ENCODE measurements around the gene GRK4.
"Not testable (repeated sequence)": the region's sequence is repeated elsewhere in the genome, so short reads cannot be mapped to it uniquely, and the experiment has no call there.

The GRK4 gene

GRCh38 chr4:2963175-2963965 is at the start of gene GRK4, which contains the start of gene NOP14:
GRK4 (plus strand) TSS chr4:2963571; CDS start chr4:2964071, 500 bp downstream.
NOP14 (minus strand) TSS chr4:2963406; CDS start chr4:2963319, 87 bp downstream.
- DNase-seq, result peak; percentile 90

GRCh38 chr4:2914256-2915126 is 48.9 kb upstream of the GRK4 start:
- no peak for DNase-seq

GRCh38 chr4:2915789-2916188 is 47.6 kb upstream of the GRK4 start:
- no peak for DNase-seq

- DNase-seq, result not testable (repeated sequence)
Measured at GRCh38 chr4:2916696-2917095, 46.7 kb upstream of the GRK4 start.

GRCh38 chr4:2918300-2918699 is 45.1 kb upstream of the GRK4 start:
- not testable (repeated sequence) for DNase-seq

GRCh38 chr4:2918714-2919113 is 44.7 kb upstream of the GRK4 start:
- not testable (repeated sequence) for DNase-seq

GRCh38 chr4:2922453-2923101 is 40.8 kb upstream of the GRK4 start:
- not testable (repeated sequence) for DNase-seq

- DNase-seq, result no peak
Measured at GRCh38 chr4:2923141-2923551, 40.2 kb upstream of the GRK4 start.

- DNase-seq, result no peak
Measured at GRCh38 chr4:2923668-2924173, 39.6 kb upstream of the GRK4 start.

- DNase-seq, result no peak
Measured at GRCh38 chr4:2924286-2924685, 39.1 kb upstream of the GRK4 start.

GRCh38 chr4:2924765-2925301 is 38.5 kb upstream of the GRK4 start:
- no peak for DNase-seq

GRCh38 chr4:2925496-2925895 is 37.9 kb upstream of the GRK4 start:
- no peak for DNase-seq

- DNase-seq, result no peak
Measured at GRCh38 chr4:2925931-2926860, 37.2 kb upstream of the GRK4 start.

- DNase-seq, result no peak
Measured at GRCh38 chr4:2927016-2927695, 36.2 kb upstream of the GRK4 start.

GRCh38 chr4:2927696-2928075 is 35.7 kb upstream of the GRK4 start:
- no peak for DNase-seq

- no peak for DNase-seq
Measured at GRCh38 chr4:2928242-2929176, 34.9 kb upstream of the GRK4 start.

- DNase-seq, result no peak
Measured at GRCh38 chr4:2929469-2929868, 33.9 kb upstream of the GRK4 start.

- DNase-seq, result no peak
Measured at GRCh38 chr4:2930135-2930757, 33.1 kb upstream of the GRK4 start.

- no peak for DNase-seq
Measured at GRCh38 chr4:2930758-2931511, 32.4 kb upstream of the GRK4 start.

Data from activated T-cell treated with anti-CD3 and anti-CD28 coated beads for 4 hours (primary cell).